Liver (tissue), 3 donors: ENCODE results near the gene HID1.

Experiments
- FOXA1 ChIP-seq: IDR thresholded peaks from 2 replicates; pipeline ENCODE4 v1.6.1; 2016; ENCODE audit warnings: antibody characterized with exemption
- GABPA ChIP-seq, 2 donors: IDR thresholded peaks in 1 of 2; conservative IDR thresholded peaks in 1 of 2; 2 replicates each; pipeline ENCODE4 v1.6.1; 2016; ENCODE audit warnings: antibody characterized with exemption in 2 of 2, mild to moderate bottlenecking in 1 of 2, moderate library complexity in 1 of 2
- TAF1 ChIP-seq: conservative IDR thresholded peaks from 2 replicates; pipeline ENCODE4 v1.6.1; 2016; ENCODE audit warnings: antibody characterized with exemption, mild to moderate bottlenecking
- TF ChIP-seq, protein P1 (sequence below): fragments of 150-350 bp; IDR thresholded peaks from 2 replicates; pipeline ENCODE4 v1.5.1; 2017; ENCODE audit warnings: improper control_type of control experiment, low read depth, low read length; ENCODE audit not compliant: missing input control
- TF ChIP-seq, protein P2 (sequence below): IDR thresholded peaks from 2 replicates; pipeline ENCODE4 v1.6.1; 2016; ENCODE audit warnings: antibody characterized with exemption
- TF ChIP-seq, protein P3 (sequence below): IDR thresholded peaks from 2 replicates; pipeline ENCODE4 v1.6.1; 2016; ENCODE audit warnings: antibody characterized with exemption
- donor health status: healthy.
- donor health status: healthy.

DNA sequence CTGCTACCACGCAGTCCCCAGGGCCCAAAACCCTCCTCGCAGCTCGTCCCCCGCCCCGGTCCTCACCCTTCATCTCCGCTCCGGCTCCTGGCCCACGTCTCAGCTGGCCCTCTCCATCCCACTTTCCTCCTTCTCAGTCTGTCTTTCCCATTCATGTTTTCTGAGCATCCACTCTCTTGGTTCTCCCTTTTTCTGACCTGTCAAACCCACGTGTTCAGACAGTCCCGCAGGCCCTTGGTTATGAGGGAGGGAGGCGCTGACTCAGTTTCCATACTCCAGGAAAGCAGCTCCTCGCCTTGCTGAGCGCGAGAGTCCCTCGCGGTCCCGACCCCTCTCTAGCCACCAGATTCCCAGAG lies 392 bp upstream of the HID1 start:
- TF ChIP-seq, protein P1, sequence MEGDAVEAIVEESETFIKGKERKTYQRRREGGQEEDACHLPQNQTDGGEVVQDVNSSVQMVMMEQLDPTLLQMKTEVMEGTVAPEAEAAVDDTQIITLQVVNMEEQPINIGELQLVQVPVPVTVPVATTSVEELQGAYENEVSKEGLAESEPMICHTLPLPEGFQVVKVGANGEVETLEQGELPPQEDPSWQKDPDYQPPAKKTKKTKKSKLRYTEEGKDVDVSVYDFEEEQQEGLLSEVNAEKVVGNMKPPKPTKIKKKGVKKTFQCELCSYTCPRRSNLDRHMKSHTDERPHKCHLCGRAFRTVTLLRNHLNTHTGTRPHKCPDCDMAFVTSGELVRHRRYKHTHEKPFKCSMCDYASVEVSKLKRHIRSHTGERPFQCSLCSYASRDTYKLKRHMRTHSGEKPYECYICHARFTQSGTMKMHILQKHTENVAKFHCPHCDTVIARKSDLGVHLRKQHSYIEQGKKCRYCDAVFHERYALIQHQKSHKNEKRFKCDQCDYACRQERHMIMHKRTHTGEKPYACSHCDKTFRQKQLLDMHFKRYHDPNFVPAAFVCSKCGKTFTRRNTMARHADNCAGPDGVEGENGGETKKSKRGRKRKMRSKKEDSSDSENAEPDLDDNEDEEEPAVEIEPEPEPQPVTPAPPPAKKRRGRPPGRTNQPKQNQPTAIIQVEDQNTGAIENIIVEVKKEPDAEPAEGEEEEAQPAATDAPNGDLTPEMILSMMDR, result no peak
- TF ChIP-seq GABPA (IDR thresholded peaks at IDR 0.05 in 1 of 2, conservative IDR thresholded peaks at IDR 0.05 in 1 of 2) (no peak), TAF1 (no peak), FOXA1 (no peak)
- TF ChIP-seq, protein P2, sequence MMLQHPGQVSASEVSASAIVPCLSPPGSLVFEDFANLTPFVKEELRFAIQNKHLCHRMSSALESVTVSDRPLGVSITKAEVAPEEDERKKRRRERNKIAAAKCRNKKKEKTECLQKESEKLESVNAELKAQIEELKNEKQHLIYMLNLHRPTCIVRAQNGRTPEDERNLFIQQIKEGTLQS, result no peak
- TF ChIP-seq, protein P3, sequence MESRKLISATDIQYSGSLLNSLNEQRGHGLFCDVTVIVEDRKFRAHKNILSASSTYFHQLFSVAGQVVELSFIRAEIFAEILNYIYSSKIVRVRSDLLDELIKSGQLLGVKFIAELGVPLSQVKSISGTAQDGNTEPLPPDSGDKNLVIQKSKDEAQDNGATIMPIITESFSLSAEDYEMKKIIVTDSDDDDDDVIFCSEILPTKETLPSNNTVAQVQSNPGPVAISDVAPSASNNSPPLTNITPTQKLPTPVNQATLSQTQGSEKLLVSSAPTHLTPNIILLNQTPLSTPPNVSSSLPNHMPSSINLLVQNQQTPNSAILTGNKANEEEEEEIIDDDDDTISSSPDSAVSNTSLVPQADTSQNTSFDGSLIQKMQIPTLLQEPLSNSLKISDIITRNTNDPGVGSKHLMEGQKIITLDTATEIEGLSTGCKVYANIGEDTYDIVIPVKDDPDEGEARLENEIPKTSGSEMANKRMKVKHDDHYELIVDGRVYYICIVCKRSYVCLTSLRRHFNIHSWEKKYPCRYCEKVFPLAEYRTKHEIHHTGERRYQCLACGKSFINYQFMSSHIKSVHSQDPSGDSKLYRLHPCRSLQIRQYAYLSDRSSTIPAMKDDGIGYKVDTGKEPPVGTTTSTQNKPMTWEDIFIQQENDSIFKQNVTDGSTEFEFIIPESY, result no peak
